HG02623 (cell line): ENCODE measurements around the gene TVP23C.

Experiments
- ATAC-seq: cut with Tn5 transposase; IDR thresholded peaks from one replicate; pipeline ENCODE4 v1.9.1; 2021; ENCODE audit warnings: moderate library complexity; ENCODE audit not compliant: unreplicated experiment

TVP23C gene

DNA sequence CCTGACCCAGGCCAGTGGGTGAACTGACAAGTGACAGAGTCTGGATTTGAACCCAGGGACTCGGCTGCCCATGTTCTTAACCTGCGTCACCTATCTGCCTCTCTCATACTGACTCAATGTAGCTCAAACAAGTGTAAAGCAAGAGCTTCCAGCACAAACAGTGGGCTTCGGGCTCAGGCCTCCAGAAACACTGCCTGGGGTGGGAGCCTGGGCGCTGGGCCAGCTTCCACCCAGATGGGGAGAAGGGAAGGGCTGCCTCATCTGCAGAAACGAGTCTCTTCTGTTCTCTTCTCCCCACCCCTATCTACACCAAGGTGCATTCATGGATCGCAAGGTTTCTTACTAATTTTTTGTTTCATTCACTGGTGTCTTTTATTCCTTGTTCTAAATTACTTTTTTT, 97.2 kb downstream of the TVP23C start:
- ATAC-seq, result no peak

DNA sequence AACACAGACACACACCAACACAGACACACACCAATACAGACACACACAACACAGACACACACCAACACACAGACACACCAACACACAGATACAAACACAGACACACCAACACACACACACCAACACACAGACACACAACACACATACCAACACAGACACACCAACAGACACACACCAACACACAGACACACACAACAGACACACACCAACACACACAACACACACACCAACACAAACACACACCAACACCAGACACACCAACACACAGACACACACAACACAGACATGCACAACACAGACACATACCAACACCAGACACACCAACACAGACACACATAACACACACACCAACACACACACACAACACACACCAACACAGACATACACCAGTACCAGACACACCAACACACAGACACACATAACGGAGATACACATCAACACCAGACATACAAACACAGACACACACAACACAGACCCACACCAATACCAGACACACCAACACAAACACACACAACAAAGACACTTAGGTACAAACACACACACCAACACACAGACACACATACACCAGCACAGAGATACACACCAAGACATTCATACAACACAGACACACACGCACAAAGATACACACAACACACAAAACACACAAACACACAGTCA, 98.1 kb downstream of the TVP23C start:
- no peak for ATAC-seq

DNA sequence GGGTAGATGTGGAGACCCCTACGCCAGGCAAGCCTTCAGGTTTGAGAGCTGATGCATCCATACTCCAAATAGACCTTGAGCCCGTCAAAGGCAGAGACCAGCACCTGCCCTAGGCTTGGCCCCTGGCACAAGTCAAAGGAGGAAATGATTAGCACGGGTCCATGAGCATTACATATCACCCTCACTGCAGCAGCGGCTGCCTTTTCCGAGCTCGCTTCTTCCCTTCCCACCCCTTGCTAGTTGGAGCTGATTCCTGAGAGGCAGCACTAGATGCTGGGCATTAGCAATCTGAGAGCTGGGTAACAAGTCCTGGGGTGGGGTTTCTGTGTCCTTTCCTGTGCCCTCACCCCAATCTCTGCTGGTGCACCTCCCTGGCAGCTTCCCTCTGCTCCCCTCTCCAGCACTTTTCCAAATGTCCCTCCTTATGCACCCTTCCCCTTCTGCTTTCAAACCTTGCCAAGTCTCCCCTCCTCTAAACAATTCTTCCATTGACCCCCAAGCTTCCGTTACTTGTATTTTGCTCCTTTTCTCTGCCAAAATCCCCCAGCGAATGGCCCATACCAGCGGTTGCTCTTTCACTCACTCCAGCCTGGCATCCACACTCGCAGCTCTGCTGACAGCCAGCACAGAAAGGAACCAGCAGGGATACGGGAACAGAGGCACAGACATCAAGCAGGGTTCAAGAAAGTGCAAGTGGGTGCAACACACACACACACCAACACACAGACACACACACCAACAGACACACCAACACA, 98.9 kb downstream of the TVP23C start:
- ATAC-seq, result no peak

DNA sequence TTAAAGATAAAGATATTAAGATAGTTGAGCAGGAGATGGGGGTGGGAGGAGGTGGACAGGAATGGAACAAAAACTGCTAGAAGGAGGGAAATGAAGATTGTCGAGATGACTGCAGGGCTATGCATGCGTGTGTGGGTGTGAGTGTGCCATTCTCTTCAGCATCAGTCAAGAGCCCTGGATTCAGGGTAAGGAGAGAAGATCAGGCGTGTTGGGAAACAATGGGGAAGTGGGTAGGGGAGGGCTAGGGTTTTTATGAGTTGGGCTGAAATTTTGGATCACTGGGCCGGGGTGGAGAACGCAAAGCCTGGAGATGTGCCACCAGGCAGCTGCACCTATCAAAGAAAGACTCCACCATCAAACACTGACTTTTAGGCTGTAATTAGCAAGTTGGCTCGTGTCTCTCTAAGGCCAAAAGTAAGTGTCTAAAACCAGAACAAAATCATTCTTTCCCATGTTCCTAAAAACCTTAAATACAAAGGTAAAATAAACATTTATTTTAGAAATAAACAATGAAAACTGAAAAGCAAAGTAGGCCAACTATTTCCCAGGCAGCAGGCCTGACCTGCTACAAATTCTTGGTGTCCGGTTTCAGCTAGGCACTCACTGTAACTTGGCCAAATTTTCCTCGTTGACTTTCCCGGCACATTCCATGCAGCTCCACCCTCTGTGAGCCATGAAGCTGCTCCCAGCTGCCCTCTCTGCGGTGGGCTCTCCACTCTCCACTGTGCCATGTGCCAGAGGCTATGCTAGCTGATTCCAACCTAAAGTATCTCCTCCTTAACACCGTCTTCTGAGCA, 100.1 kb downstream of the TVP23C start:
- ATAC-seq, result no peak

DNA sequence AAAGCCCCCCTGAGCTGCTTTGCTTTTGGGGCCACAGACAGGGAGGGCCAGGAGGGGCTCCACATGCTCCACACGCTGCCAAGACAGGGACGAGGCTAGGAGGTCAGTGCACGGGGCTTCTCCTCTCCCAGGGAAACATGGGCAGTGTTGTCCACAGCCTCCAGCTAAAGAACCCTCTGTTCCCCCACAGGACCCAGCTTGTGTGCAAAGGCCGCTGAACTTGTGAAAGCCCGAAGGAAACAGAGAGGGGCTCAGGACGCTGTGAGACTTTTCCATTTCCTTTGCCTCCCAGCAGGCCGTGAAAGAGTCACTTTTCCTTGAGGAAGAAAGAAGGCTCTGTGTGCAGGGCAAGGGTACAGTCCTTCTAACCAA, 105.6 kb downstream of the TVP23C start:
- no peak for ATAC-seq

DNA sequence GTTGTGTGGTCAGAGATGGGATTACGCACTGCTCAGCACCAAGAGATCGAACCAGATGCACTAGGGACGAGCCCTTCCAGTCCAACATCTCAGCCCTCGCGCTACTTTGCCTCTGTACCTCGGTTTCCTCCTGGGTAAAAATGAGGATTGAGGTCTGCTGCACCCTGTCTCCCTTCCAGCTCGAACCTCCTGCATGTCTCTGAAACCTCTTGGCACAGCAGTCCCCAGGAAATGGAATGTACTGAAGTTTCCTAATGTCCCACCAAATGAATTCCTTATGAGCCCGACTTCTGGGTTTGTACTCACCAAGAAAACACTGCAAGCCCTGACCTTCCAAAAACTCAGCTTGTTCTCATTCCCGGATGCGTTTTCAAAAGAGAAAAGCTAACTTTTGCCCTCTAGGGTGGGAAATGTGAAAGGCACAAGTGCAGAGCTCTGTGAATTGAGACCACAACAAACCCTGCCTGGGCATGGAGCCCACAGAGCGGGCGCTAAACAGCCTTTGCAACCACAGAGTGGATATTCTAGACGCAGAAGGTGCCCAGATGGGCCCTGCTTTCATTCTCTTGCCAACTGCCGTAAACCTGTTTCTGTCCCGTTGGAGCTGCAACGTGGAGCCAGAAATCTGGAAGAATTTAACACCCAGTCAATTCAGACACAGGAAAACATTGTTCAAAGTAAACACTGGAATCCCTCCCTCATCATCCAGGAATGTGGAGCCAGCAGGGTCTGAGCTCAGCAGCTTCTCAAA, 106.1 kb downstream of the TVP23C start:
- no peak for ATAC-seq

DNA sequence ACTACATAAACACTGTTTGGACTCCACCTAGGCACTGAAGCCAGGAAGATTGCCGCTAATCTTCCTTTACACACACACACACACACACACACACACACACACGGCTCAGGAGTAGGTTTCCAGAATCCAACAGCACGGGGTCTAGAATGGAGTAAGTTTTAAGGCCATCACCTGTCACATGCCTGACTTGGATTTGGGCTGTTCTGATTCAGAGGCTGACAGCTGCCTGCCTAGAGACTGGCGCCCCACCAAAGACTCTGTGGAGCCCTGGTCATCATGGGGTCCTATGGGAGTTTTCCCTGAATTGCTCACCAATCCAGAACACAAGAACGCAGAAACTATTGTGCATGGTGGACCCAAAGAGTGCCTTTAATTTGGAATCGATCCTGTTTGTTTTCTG, 106.8 kb downstream of the TVP23C start:
- ATAC-seq, result no peak

DNA sequence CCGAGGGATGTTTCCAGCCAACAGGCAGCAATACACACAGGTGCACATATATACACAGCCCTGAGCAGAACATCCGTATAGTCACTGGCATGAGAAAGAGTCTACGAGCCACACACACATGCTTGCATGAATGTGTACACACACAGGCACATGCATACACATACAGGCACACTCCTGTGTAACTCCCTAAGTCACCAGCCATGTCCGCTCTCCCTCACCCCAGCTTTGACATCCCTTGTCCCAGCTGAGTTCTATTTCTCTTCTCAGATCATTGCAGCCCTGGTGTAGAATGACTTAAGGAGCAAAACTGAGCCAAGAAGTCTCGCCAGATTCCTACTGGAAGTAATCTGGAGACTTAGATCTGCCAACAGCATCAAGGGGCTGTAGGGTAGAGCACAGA, 108.9 kb downstream of the TVP23C start:
- ATAC-seq, result no peak

DNA sequence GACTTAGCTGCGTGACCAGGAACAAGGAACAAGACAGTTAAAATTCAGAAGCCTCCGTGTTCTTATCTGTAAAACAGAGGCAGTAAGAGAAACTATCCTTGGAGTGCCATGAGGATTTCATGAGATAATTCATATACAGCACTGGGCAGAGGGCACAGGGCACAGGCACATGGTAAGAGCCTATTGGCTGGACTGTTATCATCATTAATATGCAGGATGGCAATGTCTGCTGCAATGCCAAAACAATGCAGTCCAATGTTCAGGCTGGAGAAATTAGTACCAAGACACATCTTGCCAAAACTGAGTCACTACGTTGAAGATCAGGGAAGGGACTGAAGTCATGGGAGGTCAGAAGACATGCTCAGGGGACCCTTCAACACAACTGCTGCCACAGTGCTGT, 109.5 kb downstream of the TVP23C start:
- no peak for ATAC-seq

DNA sequence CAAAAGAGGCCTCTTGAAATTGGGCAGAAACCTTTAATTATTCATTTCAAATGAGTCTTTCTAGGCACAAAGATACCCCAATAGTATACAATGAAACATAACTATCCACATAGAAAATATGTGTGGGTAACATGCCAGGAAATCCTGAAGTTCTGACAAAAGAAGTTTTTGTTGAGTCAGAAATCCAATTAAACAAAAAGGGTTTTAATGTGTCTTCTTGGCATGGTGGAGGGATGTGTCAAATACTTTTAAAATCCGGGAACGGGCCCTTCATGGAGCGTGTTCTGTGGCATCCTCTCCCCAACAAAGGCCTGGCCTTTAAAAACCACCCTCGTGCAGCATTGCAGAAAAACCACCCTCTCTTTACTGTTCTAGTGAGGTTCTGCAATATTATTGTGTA, 110.0 kb downstream of the TVP23C start:
- ATAC-seq, result no peak

DNA sequence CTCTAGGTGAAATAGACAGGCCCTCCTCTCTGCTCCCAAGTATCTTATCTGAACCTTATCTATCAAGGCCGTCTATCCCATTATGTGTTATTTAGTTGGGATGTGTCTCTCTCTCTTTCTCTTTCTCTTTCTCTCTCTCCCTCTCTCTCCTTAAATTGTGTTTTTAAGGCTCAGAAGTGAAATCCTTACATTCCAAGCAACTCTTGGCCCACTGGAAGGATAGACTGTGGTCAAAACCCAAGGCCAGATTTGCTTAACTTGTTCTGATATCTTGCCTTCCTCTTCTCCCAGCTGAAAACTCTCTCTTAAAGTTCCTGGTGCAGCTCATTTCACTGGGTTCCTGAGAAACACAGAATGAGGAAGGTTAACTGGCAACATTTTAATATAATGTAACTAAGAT, 110.5 kb downstream of the TVP23C start:
- no peak for ATAC-seq
